ENCODE measurements around the gene ADORA2A.

DNA sequence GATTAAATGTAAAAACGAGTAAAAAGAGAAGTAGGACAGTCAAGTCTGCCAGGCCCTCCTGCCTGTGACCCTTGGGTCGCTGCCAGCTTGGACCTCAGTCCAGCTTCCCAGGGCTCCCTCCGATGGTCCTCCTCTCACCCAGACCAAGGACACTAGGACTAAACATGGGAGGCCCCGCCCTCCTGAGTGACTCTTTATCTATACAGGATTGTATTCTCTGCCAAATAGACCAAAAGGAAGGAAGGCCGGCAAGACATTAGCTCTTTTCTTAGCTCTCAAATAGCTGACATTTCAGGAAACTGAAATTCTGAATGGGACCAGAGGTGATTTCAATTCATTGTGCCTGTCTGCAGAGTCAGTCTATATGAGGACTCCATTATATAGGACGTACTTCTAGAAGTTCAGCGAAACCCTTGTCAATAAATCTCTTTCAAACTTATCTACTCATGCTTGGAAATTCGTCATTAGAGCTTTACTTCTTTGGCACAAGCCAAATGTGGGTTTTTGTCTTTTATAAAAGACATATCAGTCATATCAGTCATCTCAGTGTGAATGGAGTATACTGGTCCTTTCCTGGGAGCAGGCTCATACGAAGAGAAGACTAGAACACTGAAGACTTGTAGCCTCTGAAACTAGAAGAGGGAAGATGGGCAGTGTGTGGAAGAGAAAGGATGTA, 28.5 kb downstream of the ADORA2A start:
- TF ChIP-seq CTCF (IDR thresholded peaks at IDR 0.05) (no peak), EP300 (IDR thresholded peaks at IDR 0.05) (no peak), POLR2A (IDR thresholded peaks at IDR 0.05) (no peak)

Measured in ovary (tissue), 3 donors.